DND-41 (cell line): Measurements from ENCODE around the gene TAS2R3.

Experiments used
- ATAC-seq: fragments of 200-7000 bp; cut with Tn5 transposase; 3 replicates; pipeline ENCODE4 v1.9.1; 2021; ENCODE audit warnings: low read depth; ENCODE audit not compliant: insufficient read depth
- DNase-seq: peaks from one replicate; pipeline ENCODE4 v3.0.0-alpha.2; 2020
- H2AFZ ChIP-seq: 2 replicates; pipeline ENCODE4 v1.6.0; 2012; ENCODE audit warnings: low read depth, low read length
- H3K27ac ChIP-seq: 2 replicates; pipeline ENCODE4 v1.5.1; 2012; ENCODE audit warnings: low read length, inconsistent platforms
- H3K27me3 ChIP-seq: fragments of 200-600 bp; sonication (generic); 2 replicates; pipeline ENCODE4 v1.6.0; 2012; ENCODE audit warnings: low read length, mild to moderate bottlenecking, inconsistent platforms; ENCODE audit not compliant: insufficient read depth, poor library complexity
- H3K36me3 ChIP-seq: 2 replicates; pipeline ENCODE4 v1.5.1; 2012; ENCODE audit warnings: low read length, inconsistent platforms; ENCODE audit not compliant: insufficient read depth
- H3K4me1 ChIP-seq: 2 replicates; pipeline ENCODE4 v1.5.1; 2012; ENCODE audit warnings: mild to moderate bottlenecking, low read length; ENCODE audit not compliant: insufficient read depth
- H3K4me2 ChIP-seq: 2 replicates; pipeline ENCODE4 v1.6.0; 2012; ENCODE audit warnings: mild to moderate bottlenecking, moderate library complexity, low read length, inconsistent platforms; ENCODE audit not compliant: insufficient read depth
- H3K4me3 ChIP-seq, 2 experiments: fragments of 200-600 bp in 1 of 2; shearing (Covaris generic) in 1 of 2; 2 replicates each; pipeline ENCODE4 v1.5.1; 2012 to 2016; ENCODE audit warnings: inconsistent platforms in 2 of 2, low read length in 2 of 2, mild to moderate bottlenecking in 2 of 2, low read depth in 1 of 2, moderate library complexity in 1 of 2
- H3K79me2 ChIP-seq: 2 replicates; pipeline ENCODE4 v1.6.0; 2012; ENCODE audit warnings: low read length, inconsistent platforms; ENCODE audit not compliant: insufficient read depth
- H3K9ac ChIP-seq: 2 replicates; pipeline ENCODE4 v1.6.0; 2012; ENCODE audit warnings: low read depth, mild to moderate bottlenecking, inconsistent platforms, low read length, moderate library complexity
- H3K9me3 ChIP-seq: 2 replicates; pipeline ENCODE4 v1.5.1; 2012; ENCODE audit warnings: low read length, moderate library complexity, mild to moderate bottlenecking, inconsistent platforms; ENCODE audit not compliant: insufficient read depth, severe bottlenecking
- H4K20me1 ChIP-seq: 2 replicates; pipeline ENCODE4 v1.6.0; 2012; ENCODE audit warnings: low read length; ENCODE audit not compliant: insufficient read depth
- EZH2 ChIP-seq: IDR thresholded peaks from 3 replicates; pipeline ENCODE4 v1.6.1; 2012; ENCODE audit warnings: borderline replicate concordance, low read depth, mild to moderate bottlenecking, moderate library complexity, low read length, inconsistent platforms; ENCODE audit not compliant: severe bottlenecking
- TF ChIP-seq, protein P1 (sequence below): IDR thresholded peaks from 2 replicates; pipeline ENCODE4 v1.5.1; 2012; ENCODE audit warnings: borderline replicate concordance, low read length, moderate library complexity, mild to moderate bottlenecking; ENCODE audit not compliant: poor library complexity, severe bottlenecking; ENCODE audit errors: extremely low read depth

TAS2R3 gene

DNA sequence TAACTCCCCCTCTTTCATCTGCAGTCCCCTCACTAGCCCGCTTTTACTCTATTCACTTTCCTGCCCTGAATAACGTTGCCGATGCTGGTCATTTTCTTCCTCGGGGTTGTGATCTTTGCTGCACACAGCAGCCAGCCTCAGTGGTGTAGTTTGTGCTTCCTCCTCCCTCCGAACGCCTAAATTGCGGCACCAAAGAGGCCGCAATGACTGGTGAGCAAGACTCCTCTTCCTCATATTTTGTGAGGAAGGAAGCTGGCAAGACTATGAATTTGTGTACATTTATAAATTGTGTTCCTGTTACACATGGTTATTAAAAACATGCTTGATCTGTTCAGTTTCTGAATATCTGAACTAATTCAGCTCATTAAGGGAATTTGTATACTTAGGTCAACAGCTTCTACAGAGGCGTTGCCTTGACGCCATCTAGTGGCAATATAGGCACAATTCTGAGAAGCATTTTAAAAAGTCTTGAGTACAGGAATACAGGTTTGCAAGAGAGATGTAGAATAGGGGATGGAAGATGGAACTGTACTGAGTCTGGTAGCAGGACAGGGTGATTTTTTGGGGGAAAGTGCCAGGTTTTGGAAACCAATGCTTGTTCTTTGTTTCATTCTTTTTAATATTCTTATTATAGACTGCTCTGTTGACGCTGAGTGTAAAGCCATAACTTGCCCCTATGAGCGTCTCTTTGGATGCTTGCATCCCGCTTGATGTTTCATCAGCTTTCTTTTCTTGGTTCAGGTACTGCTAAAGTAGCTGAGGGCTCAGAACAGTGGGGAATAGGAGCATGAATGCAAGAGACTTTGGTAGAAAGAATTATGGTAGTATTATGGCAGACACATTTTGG lies 22.0 kb downstream of the TAS2R3 start:
- ATAC-seq (peak; percentile 91), DNase-seq (peak; percentile 35)
- H3K4me1 ChIP-seq, result no peaks in the 10 kb centered on the region
- TF ChIP-seq, protein P1, sequence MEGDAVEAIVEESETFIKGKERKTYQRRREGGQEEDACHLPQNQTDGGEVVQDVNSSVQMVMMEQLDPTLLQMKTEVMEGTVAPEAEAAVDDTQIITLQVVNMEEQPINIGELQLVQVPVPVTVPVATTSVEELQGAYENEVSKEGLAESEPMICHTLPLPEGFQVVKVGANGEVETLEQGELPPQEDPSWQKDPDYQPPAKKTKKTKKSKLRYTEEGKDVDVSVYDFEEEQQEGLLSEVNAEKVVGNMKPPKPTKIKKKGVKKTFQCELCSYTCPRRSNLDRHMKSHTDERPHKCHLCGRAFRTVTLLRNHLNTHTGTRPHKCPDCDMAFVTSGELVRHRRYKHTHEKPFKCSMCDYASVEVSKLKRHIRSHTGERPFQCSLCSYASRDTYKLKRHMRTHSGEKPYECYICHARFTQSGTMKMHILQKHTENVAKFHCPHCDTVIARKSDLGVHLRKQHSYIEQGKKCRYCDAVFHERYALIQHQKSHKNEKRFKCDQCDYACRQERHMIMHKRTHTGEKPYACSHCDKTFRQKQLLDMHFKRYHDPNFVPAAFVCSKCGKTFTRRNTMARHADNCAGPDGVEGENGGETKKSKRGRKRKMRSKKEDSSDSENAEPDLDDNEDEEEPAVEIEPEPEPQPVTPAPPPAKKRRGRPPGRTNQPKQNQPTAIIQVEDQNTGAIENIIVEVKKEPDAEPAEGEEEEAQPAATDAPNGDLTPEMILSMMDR, result peak; percentile 90
- TF ChIP-seq EZH2, result no peak
- no peak overlapping the region for H3K9ac ChIP-seq
- no peaks in the 10 kb centered on the region for H3K9me3 ChIP-seq
- H4K20me1 ChIP-seq, result 0 out of 2 replicates have a peak, but pooled peaks cover 2% of the 10 kb centered on the region
- no peak overlapping the region for H3K4me3 ChIP-seq
- H3K36me3 ChIP-seq, result 0 out of 2 replicates have a peak, but pooled peaks cover 7% of the 10 kb centered on the region
- no peak overlapping the region for H3K27ac ChIP-seq
- H3K27me3 ChIP-seq, result no peaks in the 10 kb centered on the region
- no peak overlapping the region for H3K4me2 ChIP-seq
- no peak overlapping the region for H2AFZ ChIP-seq
- no peaks in the 10 kb centered on the region for H3K79me2 ChIP-seq

DNA sequence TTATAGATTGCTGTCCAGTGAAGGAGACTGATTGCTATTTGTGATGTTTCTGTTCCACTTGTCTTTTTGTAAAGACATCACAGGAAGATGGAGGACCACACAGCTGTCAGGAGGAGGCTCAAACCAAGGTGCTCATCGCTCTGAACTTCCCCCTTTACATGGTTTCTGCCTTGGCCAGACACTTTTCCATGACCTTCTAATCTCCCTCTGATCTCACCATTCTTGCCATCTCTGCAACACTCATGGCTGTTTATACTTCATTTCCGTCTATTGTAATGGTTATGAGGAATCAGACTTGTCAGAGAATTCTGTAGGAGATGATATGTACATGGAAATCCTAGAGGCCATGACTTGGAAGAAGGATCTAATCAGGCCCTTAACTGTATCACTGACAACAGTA lies 24.4 kb downstream of the TAS2R3 start:
- H3K4me3 ChIP-seq, result no peak overlapping the region
- 0 out of 2 replicates have a peak, but pooled peaks cover 7% of the 10 kb centered on the region for H3K36me3 ChIP-seq
- no peaks in the 10 kb centered on the region for H3K4me1 ChIP-seq
- H3K9me3 ChIP-seq, result no peaks in the 10 kb centered on the region
- TF ChIP-seq, protein P1, result no peak
- TF ChIP-seq EZH2, result no peak
- no peaks in the 10 kb centered on the region for H3K27me3 ChIP-seq
- ATAC-seq, result no peak
- no peak overlapping the region for H3K9ac ChIP-seq
- H2AFZ ChIP-seq, result no peak overlapping the region
- no peak overlapping the region for H3K27ac ChIP-seq
- no peak overlapping the region for H3K4me2 ChIP-seq
- 0 out of 2 replicates have a peak, but pooled peaks cover 2% of the 10 kb centered on the region for H4K20me1 ChIP-seq
- H3K79me2 ChIP-seq, result no peaks in the 10 kb centered on the region
- DNase-seq, result no peak

- no peak for ATAC-seq
- no peak within 1 kb of the TSS for H2AFZ ChIP-seq
- H4K20me1 ChIP-seq, result 0 out of 2 replicates have a peak, but pooled peaks cover 2% of the 10 kb centered on the region
Observed at GRCh38 chr7:141789917-141790316, 26.0 kb downstream of the TAS2R3 start, which contains the start of gene TAS2R5. Gene TAS2R5 (plus strand): TSS chr7:141790217. CDS start chr7:141790362, 145 bp downstream.

More at GRCh38 chr7:141789917-141790316, 26.0 kb downstream of the TAS2R3 start, which contains the start of gene TAS2R5:
- H3K79me2 ChIP-seq, result no peaks in the 10 kb centered on the region
- no peaks in the 10 kb centered on the region for H3K9me3 ChIP-seq
- no peak within 1 kb of the TSS for H3K4me3 ChIP-seq
- no peaks in the 10 kb centered on the region for H3K27me3 ChIP-seq
- no peaks in the 10 kb centered on the region for H3K4me1 ChIP-seq
- no peak for TF ChIP-seq EZH2
- TF ChIP-seq, protein P1, result no peak
- H3K9ac ChIP-seq, result no peak within 1 kb of the TSS
- 0 out of 2 replicates have a peak, but pooled peaks cover 7% of the 10 kb centered on the region for H3K36me3 ChIP-seq
- DNase-seq, result no peak
- no peak within 1 kb of the TSS for H3K4me2 ChIP-seq
- H3K27ac ChIP-seq, result no peak within 1 kb of the TSS
